ENCODE measurements around the gene OSBP2.
A peak's percentile ranks its signal among the peaks of the same experiment; 100 is the strongest.
"Not testable (repeated sequence)": the region's sequence is repeated elsewhere in the genome, so short reads cannot be mapped to it uniquely, and the experiment has no call there.

The OSBP2 gene

DNA sequence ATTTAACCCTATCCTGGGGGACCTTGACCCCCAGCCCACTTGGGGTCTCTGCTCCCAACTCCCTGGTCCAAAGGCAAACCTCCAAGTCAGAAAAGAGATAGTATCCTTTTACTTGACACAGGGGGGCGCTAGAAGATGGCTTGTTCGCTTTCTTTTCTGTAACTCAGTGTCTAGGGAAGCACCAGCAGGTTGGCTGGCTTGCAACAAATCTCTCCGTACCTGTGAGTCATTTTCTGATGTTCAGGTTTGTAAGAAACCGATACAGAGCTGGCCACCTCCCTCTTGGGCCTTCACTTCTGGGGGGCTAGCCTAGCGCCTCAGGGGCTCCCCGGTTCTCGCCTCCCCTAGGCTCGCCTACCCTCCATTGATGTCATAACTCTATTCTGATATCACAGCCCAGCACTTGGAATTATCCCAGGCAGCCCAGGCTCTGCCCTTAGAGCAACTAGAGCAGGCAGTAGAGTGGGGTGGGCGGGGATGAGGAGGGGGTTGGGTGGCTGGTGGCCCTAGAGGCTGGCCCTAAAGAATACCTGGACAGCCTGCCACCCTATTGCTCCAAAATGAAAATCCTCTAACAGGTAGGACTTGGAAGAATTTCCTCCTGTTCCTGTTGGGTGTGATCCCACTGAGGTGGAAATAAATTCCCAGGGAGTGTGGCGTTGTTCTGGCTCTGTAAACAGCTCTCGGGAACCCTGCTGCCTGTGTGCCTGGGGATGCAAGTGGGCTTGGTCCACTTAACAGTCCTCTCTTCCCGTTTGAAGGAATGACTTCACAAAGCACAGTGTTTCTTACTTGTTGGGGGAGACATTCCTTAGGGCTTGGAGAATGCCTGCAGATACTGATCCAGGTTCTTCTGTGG is 69.4 kb downstream of the OSBP2 start:
- DNase-seq (ENCODE audit: low read depth), result peak; percentile 30

DNA sequence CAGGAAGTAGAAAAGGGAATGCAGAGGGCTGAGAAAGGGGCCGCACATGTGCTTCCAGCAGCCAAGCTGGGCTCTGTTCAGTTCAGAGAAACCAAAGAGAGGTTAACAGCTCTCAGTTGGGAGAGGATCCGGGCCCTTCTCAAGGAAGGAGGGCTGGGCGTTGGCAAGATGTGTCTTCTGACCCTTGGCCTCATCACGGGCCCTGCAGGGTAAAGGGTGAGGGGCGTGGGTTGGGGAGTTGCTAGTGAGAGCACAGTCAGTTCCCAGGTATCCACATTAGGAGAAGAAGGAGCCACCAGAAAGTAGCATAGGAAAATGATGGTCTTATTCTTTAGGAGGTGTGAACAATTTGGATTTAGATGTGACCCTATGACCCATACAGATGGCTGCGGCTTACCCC is 73.0 kb downstream of the OSBP2 start:
- no peak for DNase-seq (ENCODE audit: low read depth)

GRCh38 chr22:30770716-30771115 is 76.0 kb downstream of the OSBP2 start:
- DNase-seq (ENCODE audit: low read depth), result no peak

DNA sequence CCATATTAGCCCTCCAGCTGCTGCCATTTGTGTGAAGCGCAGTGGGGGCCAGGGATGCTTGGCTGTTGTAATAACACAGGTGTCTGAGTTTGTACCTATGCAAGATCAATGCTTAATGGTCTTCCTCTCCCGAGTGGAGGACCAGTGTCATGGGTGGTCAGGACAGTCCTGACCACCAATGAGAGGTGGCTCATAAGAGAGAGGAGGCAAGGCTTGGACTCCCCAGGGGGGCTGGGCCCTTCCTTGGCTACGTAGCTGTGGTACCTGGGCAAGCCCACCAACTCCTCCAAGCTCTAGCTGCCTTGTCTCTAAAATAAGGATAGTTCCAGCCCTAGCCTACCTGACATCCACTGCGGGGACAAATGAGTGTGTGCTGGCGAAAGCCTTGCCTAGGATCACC is 79.2 kb downstream of the OSBP2 start:
- DNase-seq (ENCODE audit: low read depth), result no peak

- no peak for DNase-seq (ENCODE audit: low read depth)
These were observed 79.9 kb downstream of the OSBP2 start for GRCh38 chr22:30774566-30774965.

GRCh38 chr22:30776476-30776875 is 81.8 kb downstream of the OSBP2 start:
- DNase-seq (ENCODE audit: low read depth), result no peak

GRCh38 chr22:30777146-30777545 is 82.5 kb downstream of the OSBP2 start:
- not testable (repeated sequence) for DNase-seq (ENCODE audit: low read depth)

GRCh38 chr22:30777587-30777986 is 82.9 kb downstream of the OSBP2 start:
- DNase-seq (ENCODE audit: low read depth), result no peak

GRCh38 chr22:30778261-30778660 is 83.6 kb downstream of the OSBP2 start:
- no peak for DNase-seq (ENCODE audit: low read depth)

DNA sequence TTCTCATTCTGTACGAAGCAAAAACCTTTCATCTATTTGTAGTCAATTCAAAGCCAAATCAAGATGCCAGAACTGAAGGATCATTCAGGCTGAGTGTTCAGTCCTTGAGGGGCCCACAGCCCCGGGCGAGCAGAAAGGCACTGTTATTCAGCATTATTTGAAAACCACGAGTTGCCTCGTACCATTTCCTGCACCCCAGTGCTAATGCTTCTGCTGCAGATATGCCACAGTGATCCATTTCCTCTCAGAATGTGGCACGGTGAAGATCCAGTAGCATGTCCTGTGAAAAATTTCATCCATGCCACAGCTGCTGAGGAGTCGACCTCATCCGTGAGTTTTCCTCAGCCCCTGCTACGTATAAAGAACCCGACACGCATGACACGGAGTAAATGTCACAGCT is 85.4 kb downstream of the OSBP2 start:
- DNase-seq (ENCODE audit: low read depth), result no peak

- no peak for DNase-seq (ENCODE audit: low read depth)
These were observed 86.7 kb downstream of the OSBP2 start for GRCh38 chr22:30781271-30781875.

DNA sequence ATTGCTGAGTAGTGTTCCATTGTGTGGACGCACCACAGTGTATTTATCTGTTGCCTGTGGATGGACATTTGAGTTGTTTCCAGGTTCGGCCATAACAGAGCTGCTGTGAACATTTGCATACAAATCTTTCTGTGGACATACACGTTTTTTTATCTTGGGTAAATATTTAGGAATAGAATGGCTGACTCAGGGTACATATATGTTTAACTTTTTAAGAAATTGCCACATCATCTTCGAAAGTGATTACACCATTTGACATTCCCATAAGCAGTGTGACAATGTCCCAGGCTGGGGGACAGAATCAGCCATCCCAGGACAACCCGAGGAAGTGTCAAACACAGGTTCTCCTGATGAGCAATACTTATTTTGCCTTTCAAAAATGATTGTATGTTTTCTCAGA is 87.9 kb downstream of the OSBP2 start:
- no peak for DNase-seq (ENCODE audit: low read depth)

DNA sequence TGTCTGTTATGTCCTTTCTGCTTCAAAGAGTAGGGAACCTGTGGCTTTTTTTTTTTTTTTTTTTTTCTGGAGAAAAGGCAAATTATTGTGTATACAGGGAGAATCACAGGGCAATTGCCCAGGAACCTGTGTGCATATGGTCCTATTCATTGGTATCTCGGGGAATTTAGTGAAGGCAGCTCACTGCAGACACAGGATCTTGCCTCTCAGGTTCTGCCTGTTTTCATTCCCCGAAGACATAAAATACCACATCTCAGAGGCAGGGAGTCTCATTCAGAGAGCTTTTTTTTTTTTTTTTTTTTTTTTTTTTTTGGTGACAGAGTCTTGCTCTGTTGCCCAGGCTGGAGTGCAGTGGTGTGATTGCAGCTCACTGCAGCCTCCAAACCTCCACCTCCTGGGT is 88.3 kb downstream of the OSBP2 start:
- DNase-seq (ENCODE audit: low read depth), result no peak

GRCh38 chr22:30785527-30785926 is 90.9 kb downstream of the OSBP2 start:
- DNase-seq (ENCODE audit: low read depth), result no peak

- DNase-seq (ENCODE audit: low read depth), result no peak
These were observed 95.7 kb downstream of the OSBP2 start for GRCh38 chr22:30790366-30790765.

DNA sequence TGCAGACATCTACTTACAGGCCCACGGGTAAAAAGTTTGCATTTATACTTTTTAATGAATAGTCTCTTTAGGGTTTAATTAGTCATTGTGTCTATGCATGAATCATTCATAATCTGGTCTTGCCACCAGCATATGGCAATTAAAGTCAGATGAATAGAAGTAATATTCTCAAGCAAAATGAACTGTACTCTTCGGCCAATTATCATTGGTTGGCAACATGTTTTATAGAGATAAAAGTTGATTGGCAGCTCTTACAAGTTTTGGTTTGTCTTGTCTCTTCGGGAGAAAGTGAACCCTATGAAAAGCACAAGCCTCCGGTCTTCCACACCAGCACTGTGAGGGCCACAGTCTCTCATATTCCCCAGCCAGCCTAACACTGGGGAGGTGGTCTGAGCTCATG is 97.8 kb downstream of the OSBP2 start:
- DNase-seq (ENCODE audit: low read depth), result no peak

GRCh38 chr22:30795118-30795517 is 100.4 kb downstream of the OSBP2 start:
- DNase-seq (ENCODE audit: low read depth), result no peak

GRCh38 chr22:30801695-30802094 is 107.0 kb downstream of the OSBP2 start:
- DNase-seq (ENCODE audit: low read depth), result no peak

DNA sequence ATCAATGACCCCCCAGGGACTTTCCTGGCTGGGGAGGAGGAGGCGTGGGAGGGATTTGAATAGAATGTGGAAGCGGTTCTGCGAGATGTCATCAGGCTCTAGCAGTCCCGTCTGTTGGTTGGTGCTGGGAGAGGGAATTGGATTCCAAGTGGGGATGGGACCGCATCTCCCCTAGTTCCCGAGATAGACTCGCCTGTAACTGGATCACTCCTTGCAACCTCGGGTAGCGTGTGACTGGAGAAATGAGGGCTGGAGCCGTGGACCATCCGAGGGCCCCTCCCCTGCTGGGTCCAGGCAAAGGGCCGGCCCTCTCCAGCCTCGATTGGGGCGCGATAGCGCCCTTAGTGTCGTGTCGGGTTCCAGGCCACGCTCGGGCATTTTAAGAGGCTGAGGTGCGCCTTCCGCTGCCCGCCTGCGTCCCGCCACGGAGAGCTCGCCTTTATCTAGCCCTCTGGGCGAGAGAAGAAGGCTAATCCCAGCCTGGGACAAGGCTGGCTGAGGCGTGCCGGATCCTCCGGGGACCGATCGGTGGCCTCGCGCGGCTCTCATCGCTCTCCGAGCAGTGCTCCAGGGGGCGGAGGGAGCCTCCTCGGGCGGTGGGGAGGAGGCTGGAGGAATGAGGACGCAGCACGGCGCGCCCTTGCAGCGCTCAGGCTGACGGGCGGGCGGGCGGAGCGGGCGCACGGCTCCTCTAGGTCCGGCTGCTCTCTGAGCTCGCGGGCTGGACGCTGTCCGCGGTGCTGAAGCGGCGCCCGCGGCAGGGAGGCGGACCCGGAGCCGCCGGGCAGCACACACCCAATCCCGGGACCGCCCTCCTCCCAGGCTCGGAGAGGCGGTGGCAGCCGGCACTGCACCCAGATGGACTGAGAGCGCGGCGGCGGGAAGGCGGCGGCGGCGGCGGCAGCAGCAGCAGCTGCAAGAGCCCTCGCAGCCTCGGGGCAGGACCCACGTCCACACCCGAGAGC is 107.8 kb downstream of the OSBP2 start:
- peak; percentile 56 for DNase-seq (ENCODE audit: low read depth)

GRCh38 chr22:30803679-30804078 is 109.0 kb downstream of the OSBP2 start:
- no peak for DNase-seq (ENCODE audit: low read depth)

DNA sequence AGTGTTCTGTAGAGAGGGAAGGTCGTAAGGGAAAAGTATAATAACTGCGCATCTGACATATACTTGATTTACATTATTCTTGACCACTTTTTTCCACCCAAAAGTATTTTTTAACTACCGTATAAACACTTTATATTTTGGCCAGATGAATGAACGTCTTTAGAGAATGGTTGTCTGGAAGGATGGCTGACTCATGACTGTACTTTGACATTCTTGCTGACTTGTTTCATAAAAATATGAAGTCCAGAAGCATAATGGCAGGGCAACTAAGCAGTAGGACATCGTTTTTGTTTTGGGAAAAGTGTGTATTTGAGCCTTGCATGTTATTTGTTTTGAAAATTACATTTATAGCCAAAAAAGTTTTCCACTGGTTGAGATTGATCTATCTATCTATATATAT is 110.0 kb downstream of the OSBP2 start:
- DNase-seq (ENCODE audit: low read depth), result no peak

GRCh38 chr22:30806391-30806861 is 111.8 kb downstream of the OSBP2 start:
- peak; percentile 62 for DNase-seq (ENCODE audit: low read depth)
